Measurements from ENCODE around the gene MAX. TPM values are rescaled to one million over a fixed set of nuclear protein-coding genes. Genes with fewer than 3 reads are reported as not detected.

Gene MAX
- polyA plus RNA-seq, 4 donors: 42.9 to 127 (median 71.0) TPM

Other genes with a start within 250 kb of the MAX start
- 1 to 10 TPM in 2 of 4 donors, under 1 TPM in 2; under 0.01 to 1.2 (median 0.66) TPM for gene SPTB, start 222.6 kb downstream of the MAX start, polyA plus RNA-seq
- gene CHURC1, start 188.1 kb downstream of the MAX start, polyA plus RNA-seq: 10 to 100 TPM; 25.9 to 40.3 (median 33.9) TPM
- gene GPX2, start 159.8 kb downstream of the MAX start, polyA plus RNA-seq: 1,000 to 10,000 TPM in 1 of 4 donors, 10 to 100 TPM in 3; 49.2 to 1,000 (median 61.2) TPM
- gene RAB15, start 130.2 kb downstream of the MAX start, polyA plus RNA-seq: 10 to 100 TPM; 12.2 to 47.9 (median 16.8) TPM
- gene FNTB, start 115.6 kb downstream of the MAX start, polyA plus RNA-seq: 10 to 100 TPM in 2 of 4 donors, 1 to 10 TPM in 2; 6.7 to 25.3 (median 8.7) TPM